ENCODE data around the gene C19orf53. TPM values are rescaled to one million over a fixed set of nuclear protein-coding genes. Genes with fewer than 3 reads are reported as not detected.

C19orf53 gene
- polyA plus RNA-seq, 1 donor (not counting 4 experiments of a cell fraction or from before 2014, with no cell fraction given), result 143 TPM

DNA sequence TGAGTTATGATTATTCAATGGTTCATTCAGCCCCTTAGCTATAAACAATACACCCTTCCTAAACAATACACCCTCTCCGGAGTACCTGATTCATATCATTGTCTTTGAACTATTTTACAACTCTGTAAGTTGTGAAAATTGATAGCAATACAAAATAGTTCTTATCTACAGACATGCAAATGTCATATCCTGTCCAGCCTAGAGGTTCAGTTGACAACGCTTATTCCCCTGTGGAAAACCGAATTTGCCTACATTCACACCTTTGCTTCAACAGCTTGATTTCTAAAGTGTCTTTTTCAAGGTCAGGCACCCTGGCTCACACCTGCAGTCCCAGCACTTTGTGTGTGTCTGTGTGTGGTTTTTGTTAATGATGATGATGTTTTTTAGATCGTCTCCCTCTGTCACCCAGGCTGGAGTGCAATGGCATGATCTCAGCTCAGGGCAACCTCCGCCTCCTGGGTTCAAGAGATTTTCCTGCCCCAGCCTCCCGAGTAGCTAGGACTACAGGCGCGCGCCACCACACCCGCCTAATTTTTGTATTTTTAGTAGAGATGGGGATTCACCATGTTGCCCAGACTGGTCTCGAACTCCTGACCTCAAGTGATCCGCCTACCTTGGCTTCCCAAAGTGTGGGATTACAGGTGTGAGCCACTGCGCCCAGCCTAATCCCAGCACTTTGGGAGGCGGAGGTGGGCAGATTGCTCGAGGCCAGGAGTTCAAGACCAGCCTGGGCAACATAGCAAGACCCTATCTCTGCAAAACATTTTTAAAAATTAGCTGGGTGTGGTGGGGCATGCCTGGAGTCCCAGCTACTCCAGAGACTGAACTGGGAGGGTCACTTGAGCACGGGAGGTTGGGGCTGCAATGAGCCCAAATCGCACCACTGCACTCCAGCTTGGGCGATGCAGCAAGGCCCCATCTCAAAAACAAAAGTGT, 9.6 kb downstream of the C19orf53 start:
- peaks cover 26% of the 10 kb centered on the region for H3K4me1 ChIP-seq (ENCODE audit: control insufficient read depth, extremely low read depth, insufficient read depth, low read length)
- H3K9ac ChIP-seq (ENCODE audit: control insufficient read depth, extremely low read depth, insufficient read depth, low read length), result no peak overlapping the region
- TF ChIP-seq, protein P1, sequence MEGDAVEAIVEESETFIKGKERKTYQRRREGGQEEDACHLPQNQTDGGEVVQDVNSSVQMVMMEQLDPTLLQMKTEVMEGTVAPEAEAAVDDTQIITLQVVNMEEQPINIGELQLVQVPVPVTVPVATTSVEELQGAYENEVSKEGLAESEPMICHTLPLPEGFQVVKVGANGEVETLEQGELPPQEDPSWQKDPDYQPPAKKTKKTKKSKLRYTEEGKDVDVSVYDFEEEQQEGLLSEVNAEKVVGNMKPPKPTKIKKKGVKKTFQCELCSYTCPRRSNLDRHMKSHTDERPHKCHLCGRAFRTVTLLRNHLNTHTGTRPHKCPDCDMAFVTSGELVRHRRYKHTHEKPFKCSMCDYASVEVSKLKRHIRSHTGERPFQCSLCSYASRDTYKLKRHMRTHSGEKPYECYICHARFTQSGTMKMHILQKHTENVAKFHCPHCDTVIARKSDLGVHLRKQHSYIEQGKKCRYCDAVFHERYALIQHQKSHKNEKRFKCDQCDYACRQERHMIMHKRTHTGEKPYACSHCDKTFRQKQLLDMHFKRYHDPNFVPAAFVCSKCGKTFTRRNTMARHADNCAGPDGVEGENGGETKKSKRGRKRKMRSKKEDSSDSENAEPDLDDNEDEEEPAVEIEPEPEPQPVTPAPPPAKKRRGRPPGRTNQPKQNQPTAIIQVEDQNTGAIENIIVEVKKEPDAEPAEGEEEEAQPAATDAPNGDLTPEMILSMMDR (optimal IDR thresholded peaks at IDR 0.05 in 1 of 3, IDR thresholded peaks at IDR 0.05 in 1 of 3, conservative IDR thresholded peaks at IDR 0.05 in 1 of 3; ENCODE audit: extremely low read depth in 1 of 3, insufficient read depth in 2 of 3, low read length in 3 of 3), result no peak
- TF ChIP-seq EZH2 (IDR thresholded peaks at IDR 0.05; ENCODE audit: low read length), result no peak

DNA sequence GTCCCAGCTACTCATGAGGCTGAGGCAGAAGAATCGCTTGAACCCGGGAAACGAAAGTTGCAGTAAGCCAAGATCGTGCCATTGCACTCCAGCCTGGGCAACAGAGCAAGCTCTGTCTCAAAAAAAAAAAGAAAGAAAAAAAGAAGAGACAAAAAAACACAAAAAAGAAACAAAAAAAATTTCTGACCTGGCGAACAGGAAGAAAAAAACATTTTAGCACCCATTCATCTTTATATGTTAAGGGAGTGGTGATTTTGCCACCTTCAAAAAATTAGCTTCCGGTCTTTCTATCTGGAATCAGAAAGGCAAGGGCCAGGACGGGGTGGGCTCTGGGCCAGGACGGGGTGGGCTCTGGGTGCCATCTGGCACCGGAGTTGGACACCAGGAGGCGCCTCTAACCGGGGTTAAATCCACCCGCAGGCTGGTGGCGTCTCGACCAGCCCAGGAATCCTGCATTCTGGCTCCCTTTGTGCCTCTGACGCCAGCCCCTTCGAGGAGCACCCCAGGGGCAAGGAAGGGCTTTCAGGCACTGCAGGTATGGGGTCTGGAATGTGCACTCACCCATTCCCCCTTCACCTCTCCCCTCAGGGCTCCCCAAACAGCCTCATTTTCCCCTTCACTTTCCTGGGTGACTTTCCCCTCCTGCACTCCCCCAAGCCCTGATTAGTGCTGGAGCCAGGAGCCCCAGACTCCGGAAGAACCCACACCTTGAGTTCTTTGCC, 10.6 kb downstream of the C19orf53 start:
- H3K27ac ChIP-seq (ENCODE audit: control insufficient read depth, insufficient read depth, low read length), result no peak overlapping the region
- H3K4me1 ChIP-seq (ENCODE audit: control insufficient read depth, extremely low read depth, insufficient read depth, low read length), result peaks cover 26% of the 10 kb centered on the region
- H3K9me3 ChIP-seq (ENCODE audit: control insufficient read depth, low read depth, low read length), result no peaks in the 10 kb centered on the region
- peak overlapping the region; percentile 50 for H3K9ac ChIP-seq (ENCODE audit: control insufficient read depth, extremely low read depth, insufficient read depth, low read length)
- H3K79me2 ChIP-seq (ENCODE audit: control insufficient read depth, insufficient read depth, low read length), result no peaks in the 10 kb centered on the region
- no peaks in the 10 kb centered on the region for H3K27me3 ChIP-seq (ENCODE audit: control insufficient read depth, extremely low read depth, insufficient read depth, low read length)
- no peaks in the 10 kb centered on the region for H3K9me1 ChIP-seq (ENCODE audit: control insufficient read depth, extremely low read depth, insufficient read depth, low read length)
- dilution Hi-C loops (cut with MboI; ENCODE audit: extremely low pct_ligation_motif_present, low sequenced_read_pairs), result no loop called here
- H2AFZ ChIP-seq (ENCODE audit: control insufficient read depth, low read length), result peak overlapping the region; percentile 90
- no peak for FAIRE-seq
- peak overlapping the region; percentile 60 for H3K4me2 ChIP-seq (ENCODE audit: control insufficient read depth, extremely low read depth, insufficient read depth, low read depth, low read length)
- no peaks in the 10 kb centered on the region for H4K20me1 ChIP-seq (ENCODE audit: control insufficient read depth, extremely low read depth, insufficient read depth, low read length)
- peaks cover 0 to 1% of the 10 kb centered on the region in 2 experiments for H3K36me3 ChIP-seq (ENCODE audit: control insufficient read depth in 2 of 2, extremely low read depth in 1 of 2, insufficient read depth in 2 of 2, low read length in 2 of 2)
- no peak for TF ChIP-seq EZH2 (IDR thresholded peaks at IDR 0.05; ENCODE audit: low read length)
- TF ChIP-seq, protein P1 (optimal IDR thresholded peaks at IDR 0.05 in 1 of 3, IDR thresholded peaks at IDR 0.05 in 1 of 3, conservative IDR thresholded peaks at IDR 0.05 in 1 of 3; ENCODE audit: extremely low read depth in 1 of 3, insufficient read depth in 2 of 3, low read length in 3 of 3), result peak; percentile 42 to 83 (median 75)
- no peak overlapping the region for H3K4me3 ChIP-seq (ENCODE audit: control insufficient read depth in 2 of 3, extremely low read depth in 1 of 3, insufficient read depth in 2 of 3, low read depth in 1 of 3, low read length in 3 of 3)
- DNase-seq (ENCODE audit: low read depth, low spot score), result no peak

More for the DNA sequence above, 9.6 kb downstream of the C19orf53 start:
- no peak overlapping the region for H3K4me2 ChIP-seq (ENCODE audit: control insufficient read depth, extremely low read depth, insufficient read depth, low read depth, low read length)
- no peaks in the 10 kb centered on the region for H3K9me3 ChIP-seq (ENCODE audit: control insufficient read depth, low read depth, low read length)
- H2AFZ ChIP-seq (ENCODE audit: control insufficient read depth, low read length), result no peak overlapping the region
- no peak for DNase-seq (ENCODE audit: low read depth, low spot score)
- H3K4me3 ChIP-seq (ENCODE audit: control insufficient read depth in 2 of 3, extremely low read depth in 1 of 3, insufficient read depth in 2 of 3, low read depth in 1 of 3, low read length in 3 of 3), result no peak overlapping the region
- H3K27me3 ChIP-seq (ENCODE audit: control insufficient read depth, extremely low read depth, insufficient read depth, low read length), result no peaks in the 10 kb centered on the region
- no peak for FAIRE-seq
- no peaks in the 10 kb centered on the region for H4K20me1 ChIP-seq (ENCODE audit: control insufficient read depth, extremely low read depth, insufficient read depth, low read length)
- no peak overlapping the region for H3K27ac ChIP-seq (ENCODE audit: control insufficient read depth, insufficient read depth, low read length)
- H3K79me2 ChIP-seq (ENCODE audit: control insufficient read depth, insufficient read depth, low read length), result no peaks in the 10 kb centered on the region
- H3K9me1 ChIP-seq (ENCODE audit: control insufficient read depth, extremely low read depth, insufficient read depth, low read length), result no peaks in the 10 kb centered on the region
- H3K36me3 ChIP-seq (ENCODE audit: control insufficient read depth in 2 of 2, extremely low read depth in 1 of 2, insufficient read depth in 2 of 2, low read length in 2 of 2), result peaks cover 4 to 12% of the 10 kb centered on the region in 2 experiments
- dilution Hi-C loops (cut with MboI; ENCODE audit: extremely low pct_ligation_motif_present, low sequenced_read_pairs), result no loop called here
